Measurements from ENCODE around the gene OGA.

DNA sequence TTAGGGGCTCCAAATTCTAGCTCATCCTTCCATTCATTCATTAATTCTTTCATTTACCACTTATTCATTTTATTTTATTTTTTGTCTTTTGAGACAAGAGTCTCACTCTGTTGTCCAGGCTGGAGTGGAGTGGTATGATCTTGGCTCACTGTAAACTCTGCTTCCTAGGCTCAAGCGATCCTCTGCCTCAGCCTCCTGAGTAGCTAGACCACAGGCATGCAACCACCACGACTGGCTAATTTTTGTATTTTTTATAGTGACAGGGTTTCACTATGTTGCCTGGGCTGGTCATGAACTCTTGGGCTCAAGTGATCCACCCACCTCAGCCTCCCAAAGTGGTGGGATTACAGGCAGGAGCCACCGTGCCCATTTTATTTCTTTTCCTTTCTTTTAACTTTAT lies 74.0 kb downstream of the OGA start:
- TF ChIP-seq, protein P1, sequence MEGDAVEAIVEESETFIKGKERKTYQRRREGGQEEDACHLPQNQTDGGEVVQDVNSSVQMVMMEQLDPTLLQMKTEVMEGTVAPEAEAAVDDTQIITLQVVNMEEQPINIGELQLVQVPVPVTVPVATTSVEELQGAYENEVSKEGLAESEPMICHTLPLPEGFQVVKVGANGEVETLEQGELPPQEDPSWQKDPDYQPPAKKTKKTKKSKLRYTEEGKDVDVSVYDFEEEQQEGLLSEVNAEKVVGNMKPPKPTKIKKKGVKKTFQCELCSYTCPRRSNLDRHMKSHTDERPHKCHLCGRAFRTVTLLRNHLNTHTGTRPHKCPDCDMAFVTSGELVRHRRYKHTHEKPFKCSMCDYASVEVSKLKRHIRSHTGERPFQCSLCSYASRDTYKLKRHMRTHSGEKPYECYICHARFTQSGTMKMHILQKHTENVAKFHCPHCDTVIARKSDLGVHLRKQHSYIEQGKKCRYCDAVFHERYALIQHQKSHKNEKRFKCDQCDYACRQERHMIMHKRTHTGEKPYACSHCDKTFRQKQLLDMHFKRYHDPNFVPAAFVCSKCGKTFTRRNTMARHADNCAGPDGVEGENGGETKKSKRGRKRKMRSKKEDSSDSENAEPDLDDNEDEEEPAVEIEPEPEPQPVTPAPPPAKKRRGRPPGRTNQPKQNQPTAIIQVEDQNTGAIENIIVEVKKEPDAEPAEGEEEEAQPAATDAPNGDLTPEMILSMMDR (IDR thresholded peaks at IDR 0.05; ENCODE audit: extremely low read depth in 1 of 2, insufficient read depth in 1 of 2, low read depth in 1 of 2, low read length in 2 of 2) = no peak
- TF ChIP-seq JUN (IDR thresholded peaks at IDR 0.05; ENCODE audit: borderline replicate concordance, insufficient read depth, insufficient read length, low read depth) = no peak
- TF ChIP-seq POLR2A (IDR thresholded peaks at IDR 0.05; ENCODE audit: low read depth, low read length) = no peak
- no peak for TF ChIP-seq EZH2 (IDR thresholded peaks at IDR 0.05; ENCODE audit: borderline replicate concordance, low read depth, low read length, severe bottlenecking)
